Measurements from ENCODE around the gene TNFRSF18.
"Not testable (repeated sequence)": the region's sequence is repeated elsewhere in the genome, so short reads cannot be mapped to it uniquely, and the experiment has no call there.

The TNFRSF18 gene

GRCh38 chr1:1196431-1197187 is 9.8 kb downstream of the TNFRSF18 start:
- Histone ChIP-seq H3K79me1 (replicated peaks; ENCODE audit: low read length, poor library complexity, severe bottlenecking) (no peaks in the 10 kb centered on the region), H3K18ac (ENCODE audit: low read depth in 1 of 2, low read length in 2 of 2) (no peak overlapping the region), H3K36me3 (ENCODE audit: control insufficient read depth in 1 of 2, insufficient read depth in 2 of 2, low read depth in 1 of 2, low read length in 2 of 2) (no peaks in the 10 kb centered on the region), H3K4me3 (ENCODE audit: insufficient read depth in 1 of 2, low read depth in 1 of 2, low read length in 2 of 2) (no peak overlapping the region), H2BK12ac (ENCODE audit: low read length in 2 of 2) (no peak overlapping the region), H3K4me1 (ENCODE audit: control insufficient read depth, insufficient read depth, low read depth, low read length) (peaks cover 22% of the 10 kb centered on the region), H4K91ac (ENCODE audit: low read length) (no peak overlapping the region), H2BK15ac (ENCODE audit: low read depth, poor library complexity, severe bottlenecking) (no peak overlapping the region), H3K9ac (ENCODE audit: low read length) (no peak overlapping the region), H3K27me3 (ENCODE audit: control insufficient read depth in 1 of 2, insufficient read depth in 1 of 2, low read length in 2 of 2) (peaks cover 0 to 23% of the 10 kb centered on the region in 2 experiments), H3K14ac (ENCODE audit: low read length in 2 of 2) (no peak overlapping the region), H2AFZ (ENCODE audit: low read depth, low read length) (no peak overlapping the region), H2BK120ac (ENCODE audit: low read depth, low read length) (no peak overlapping the region), H2AK5ac (ENCODE audit: low read length, severe bottlenecking) (no peak overlapping the region), H2BK5ac (ENCODE audit: low read depth, low read length, poor library complexity, severe bottlenecking) (no peak overlapping the region), H3K23ac (ENCODE audit: low read length in 2 of 2) (no peak overlapping the region), H3K27ac (ENCODE audit: low read length, poor library complexity, severe bottlenecking) (no peak overlapping the region), H4K8ac (ENCODE audit: low read length) (no peak overlapping the region), H3K4ac (ENCODE audit: low read depth in 1 of 2, low read length in 2 of 2) (no peak overlapping the region), H3K4me2 (ENCODE audit: low read length, poor library complexity, severe bottlenecking) (no peak overlapping the region), H3K9me3 (ENCODE audit: control insufficient read depth, low read length) (peaks cover 8% of the 10 kb centered on the region)
- DNase-seq = no peak
- 85% methylated on average over 13 of the region's 13 CpGs for WGBS

- H3K4me1 ChIP-seq (ENCODE audit: control insufficient read depth, insufficient read depth, low read depth, low read length) = peaks cover 14% of the 10 kb centered on the region
- 94% methylated on average over 5 of the region's 6 CpGs for WGBS
- H3K79me1 ChIP-seq (replicated peaks; ENCODE audit: low read length, poor library complexity, severe bottlenecking); H4K8ac ChIP-seq (ENCODE audit: low read length); H4K91ac ChIP-seq (ENCODE audit: low read length); H2BK15ac ChIP-seq (ENCODE audit: low read depth, poor library complexity, severe bottlenecking); H2BK5ac ChIP-seq (ENCODE audit: low read depth, low read length, poor library complexity, severe bottlenecking); H3K9ac ChIP-seq (ENCODE audit: low read length); H3K4me2 ChIP-seq (ENCODE audit: low read length, poor library complexity, severe bottlenecking); H3K18ac ChIP-seq (ENCODE audit: low read depth in 1 of 2, low read length in 2 of 2); H3K27ac ChIP-seq (ENCODE audit: low read length, poor library complexity, severe bottlenecking); H3K23ac ChIP-seq (ENCODE audit: low read length in 2 of 2); H3K36me3 ChIP-seq (ENCODE audit: control insufficient read depth in 1 of 2, insufficient read depth in 2 of 2, low read depth in 1 of 2, low read length in 2 of 2); H2BK120ac ChIP-seq (ENCODE audit: low read depth, low read length); H3K4me3 ChIP-seq (ENCODE audit: insufficient read depth in 1 of 2, low read depth in 1 of 2, low read length in 2 of 2); H3K4ac ChIP-seq (ENCODE audit: low read depth in 1 of 2, low read length in 2 of 2); H2AK5ac ChIP-seq (ENCODE audit: low read length, severe bottlenecking); DNase-seq; H2AFZ ChIP-seq (ENCODE audit: low read depth, low read length); H2BK12ac ChIP-seq (ENCODE audit: low read length in 2 of 2); H3K9me3 ChIP-seq (ENCODE audit: control insufficient read depth, low read length); H3K14ac ChIP-seq (ENCODE audit: low read length in 2 of 2): not testable (repeated sequence)
- peaks cover 0 to 21% of the 10 kb centered on the region in 2 experiments for H3K27me3 ChIP-seq (ENCODE audit: control insufficient read depth in 1 of 2, insufficient read depth in 1 of 2, low read length in 2 of 2)
Observed at GRCh38 chr1:1195726-1196125, 10.7 kb downstream of the TNFRSF18 start.

- no peak overlapping the region for H3K4ac ChIP-seq (ENCODE audit: low read depth in 1 of 2, low read length in 2 of 2)
- H3K27ac ChIP-seq (ENCODE audit: low read length, poor library complexity, severe bottlenecking) = no peak overlapping the region
- no peak overlapping the region for H4K8ac ChIP-seq (ENCODE audit: low read length)
- no peak overlapping the region for H2BK12ac ChIP-seq (ENCODE audit: low read length in 2 of 2)
- H2BK120ac ChIP-seq (ENCODE audit: low read depth, low read length) = no peak overlapping the region
- WGBS = 96% methylated on average over 3 of the region's 3 CpGs
- no peak overlapping the region for H3K18ac ChIP-seq (ENCODE audit: low read depth in 1 of 2, low read length in 2 of 2)
- H3K9me3 ChIP-seq (ENCODE audit: control insufficient read depth, low read length) = peaks cover 8% of the 10 kb centered on the region
- peaks cover 0 to 16% of the 10 kb centered on the region in 2 experiments for H3K27me3 ChIP-seq (ENCODE audit: control insufficient read depth in 1 of 2, insufficient read depth in 1 of 2, low read length in 2 of 2)
- H3K4me1 ChIP-seq (ENCODE audit: control insufficient read depth, insufficient read depth, low read depth, low read length) = peaks cover 10% of the 10 kb centered on the region
- no peaks in the 10 kb centered on the region for H3K79me1 ChIP-seq (replicated peaks; ENCODE audit: low read length, poor library complexity, severe bottlenecking)
- H2AK5ac ChIP-seq (ENCODE audit: low read length, severe bottlenecking) = no peak overlapping the region
- H2BK5ac ChIP-seq (ENCODE audit: low read depth, low read length, poor library complexity, severe bottlenecking) = no peak overlapping the region
- no peak overlapping the region for H3K9ac ChIP-seq (ENCODE audit: low read length)
- H3K14ac ChIP-seq (ENCODE audit: low read length in 2 of 2) = no peak overlapping the region
- H2AFZ ChIP-seq (ENCODE audit: low read depth, low read length) = no peak overlapping the region
- no peak overlapping the region for H2BK15ac ChIP-seq (ENCODE audit: low read depth, poor library complexity, severe bottlenecking)
- no peak overlapping the region for H4K91ac ChIP-seq (ENCODE audit: low read length)
- H3K4me2 ChIP-seq (ENCODE audit: low read length, poor library complexity, severe bottlenecking) = no peak overlapping the region
- no peak overlapping the region for H3K23ac ChIP-seq (ENCODE audit: low read length in 2 of 2)
- H3K36me3 ChIP-seq (ENCODE audit: control insufficient read depth in 1 of 2, insufficient read depth in 2 of 2, low read depth in 1 of 2, low read length in 2 of 2) = no peaks in the 10 kb centered on the region
- DNase-seq = no peak
- H3K4me3 ChIP-seq (ENCODE audit: insufficient read depth in 1 of 2, low read depth in 1 of 2, low read length in 2 of 2) = no peak overlapping the region
Observed at GRCh38 chr1:1194723-1195122, 11.7 kb downstream of the TNFRSF18 start.

- Histone ChIP-seq H2BK15ac (ENCODE audit: low read depth, poor library complexity, severe bottlenecking) (no peak overlapping the region), H3K36me3 (ENCODE audit: control insufficient read depth in 1 of 2, insufficient read depth in 2 of 2, low read depth in 1 of 2, low read length in 2 of 2) (no peaks in the 10 kb centered on the region), H3K18ac (ENCODE audit: low read depth in 1 of 2, low read length in 2 of 2) (no peak overlapping the region), H4K8ac (ENCODE audit: low read length) (no peak overlapping the region), H3K4me1 (ENCODE audit: control insufficient read depth, insufficient read depth, low read depth, low read length) (peaks cover 2% of the 10 kb centered on the region), H3K9me3 (ENCODE audit: control insufficient read depth, low read length) (peaks cover 8% of the 10 kb centered on the region), H2BK5ac (ENCODE audit: low read depth, low read length, poor library complexity, severe bottlenecking) (no peak overlapping the region), H3K79me1 (replicated peaks; ENCODE audit: low read length, poor library complexity, severe bottlenecking) (no peaks in the 10 kb centered on the region), H4K91ac (ENCODE audit: low read length) (no peak overlapping the region), H3K4me2 (ENCODE audit: low read length, poor library complexity, severe bottlenecking) (no peak overlapping the region), H2AK5ac (ENCODE audit: low read length, severe bottlenecking) (no peak overlapping the region), H2BK120ac (ENCODE audit: low read depth, low read length) (no peak overlapping the region), H3K4me3 (ENCODE audit: insufficient read depth in 1 of 2, low read depth in 1 of 2, low read length in 2 of 2) (no peak overlapping the region), H2BK12ac (ENCODE audit: low read length in 2 of 2) (no peak overlapping the region), H3K14ac (ENCODE audit: low read length in 2 of 2) (no peak overlapping the region), H2AFZ (ENCODE audit: low read depth, low read length) (no peak overlapping the region), H3K27ac (ENCODE audit: low read length, poor library complexity, severe bottlenecking) (no peak overlapping the region), H3K23ac (ENCODE audit: low read length in 2 of 2) (no peak overlapping the region), H3K9ac (ENCODE audit: low read length) (no peak overlapping the region), H3K27me3 (ENCODE audit: control insufficient read depth in 1 of 2, insufficient read depth in 1 of 2, low read length in 2 of 2) (peaks cover 0 to 13% of the 10 kb centered on the region in 2 experiments), H3K4ac (ENCODE audit: low read depth in 1 of 2, low read length in 2 of 2) (no peak overlapping the region)
- no peak for DNase-seq
- 85% methylated on average over 10 of the region's 11 CpGs for WGBS
Observed at GRCh38 chr1:1191734-1192133, 14.7 kb downstream of the TNFRSF18 start.
